Tibial artery (tissue), 4 donors: ENCODE measurements around the gene NFXL1.
A peak's percentile ranks its signal among the peaks of the same experiment; 100 is the strongest.
"Not testable (repeated sequence)": the region's sequence is repeated elsewhere in the genome, so short reads cannot be mapped to it uniquely, and the experiment has no call there.

Source experiments
- DNase-seq, 2 donors: peaks; one replicate each; pipeline ENCODE4 v3.0.0-alpha.2; 2019
- H3K27ac ChIP-seq, 2 donors: fragments of 200-600 bp; sonication (generic) in 1 of 2; 1 replicate in 1 of 2; 2 replicates in 1 of 2; pipeline ENCODE4 v1.5.1; 2018 to 2019; ENCODE audit warnings: mild to moderate bottlenecking in 1 of 2
- H3K27me3 ChIP-seq, 2 donors: fragments of 200-600 bp; sonication (generic) in 1 of 2; one replicate each; pipeline versions ENCODE4 v1.5.1 to v1.6.0; 2016 to 2019
- H3K36me3 ChIP-seq, 3 donors: fragments of 200-600 bp; sonication (generic) in 2 of 3; one replicate each; pipeline ENCODE4 v1.5.1; 2016 to 2019; ENCODE audit warnings: mild to moderate bottlenecking in 2 of 3
- H3K4me1 ChIP-seq, 4 donors: fragments of 200-600 bp; sonication (generic) in 2 of 4; 1 replicate in 3 of 4; 2 replicates in 1 of 4; pipeline ENCODE4 v1.5.1; 2016 to 2019
- H3K4me3 ChIP-seq, 2 donors: fragments of 200-600 bp; sonication (generic) in 1 of 2; 1 replicate in 1 of 2; 2 replicates in 1 of 2; pipeline ENCODE4 v1.5.1; 2018 to 2019; ENCODE audit warnings: mild to moderate bottlenecking in 2 of 2
- H3K9me3 ChIP-seq, 3 donors: fragments of 200-600 bp; sonication (generic) in 1 of 3; one replicate each; pipeline ENCODE4 v1.5.1; 2016 to 2019
- CTCF ChIP-seq, 2 experiments: fragments of 200-600 bp in 1 of 2; fragments of 450-650 bp in 1 of 2; IDR thresholded peaks; one replicate each; pipeline ENCODE4 v1.5.1; 2017 to 2019; ENCODE audit warnings: antibody characterized with exemption in 2 of 2, mild to moderate bottlenecking in 1 of 2, moderate library complexity in 1 of 2
- intact Hi-C: fragments of 100-400 bp; cut with DNase I; formaldehyde crosslinking; loops from one replicate; pipeline ENCODE4 v1.15.0; 2023; ENCODE audit warnings: low total_unique reads

The NFXL1 gene

GRCh38 chr4:47926667-47927258, 12.4 kb upstream of the NFXL1 start:
- Histone ChIP-seq H3K4me3 (no peak overlapping the region), H3K4me1 (peaks cover 0 to 7% (median 7%) of the 10 kb centered on the region in 4 donors), H3K27ac (no peak overlapping the region), H3K36me3 (no peaks in the 10 kb centered on the region), H3K9me3 (no peaks in the 10 kb centered on the region), H3K27me3 (peaks cover 0 to 10% of the 10 kb centered on the region in 2 donors)
- TF ChIP-seq CTCF (IDR thresholded peaks at IDR 0.05): peak in 1 of 2 experiments; percentile 62
- intact Hi-C loops: loop anchor here (10.0 kb wide), 1 partner anchor 158 kb away; no protein-coding TSS in a partner anchor
- DNase-seq: peak in 1 of 2 donors; percentile 30

GRCh38 chr4:47923261-47923608, 8.9 kb upstream of the NFXL1 start:
- H3K27ac ChIP-seq, H3K36me3 ChIP-seq, H3K9me3 ChIP-seq, H3K4me3 ChIP-seq, H3K4me1 ChIP-seq, DNase-seq, H3K27me3 ChIP-seq: not testable (repeated sequence)
- intact Hi-C loops: loop anchor here (10.0 kb wide), 1 partner anchor 162 kb away; no protein-coding TSS in a partner anchor

GRCh38 chr4:47922436-47923260, 8.3 kb upstream of the NFXL1 start:
- not testable (repeated sequence) for H3K27ac ChIP-seq, H3K27me3 ChIP-seq, DNase-seq, H3K4me1 ChIP-seq, H3K36me3 ChIP-seq, H3K4me3 ChIP-seq, H3K9me3 ChIP-seq
- intact Hi-C loops: loop anchor here (10.0 kb wide), 1 partner anchor 162 kb away; no protein-coding TSS in a partner anchor

GRCh38 chr4:47917163-47917562, 2.8 kb upstream of the NFXL1 start:
- intact Hi-C loops, H3K9me3 ChIP-seq, H3K27me3 ChIP-seq, H3K27ac ChIP-seq, DNase-seq, H3K4me3 ChIP-seq, H3K36me3 ChIP-seq: not testable (repeated sequence)
- peaks cover 0 to 16% (median 7%) of the 10 kb centered on the region in 4 donors for H3K4me1 ChIP-seq

- Histone ChIP-seq H3K36me3 (peaks cover 0 to 2% (median 1%) of the 10 kb centered on the region in 3 donors), H3K27ac (peak overlapping the region in 1 of 2 donors; percentile 78), H3K4me3 (no peak overlapping the region), H3K27me3 (no peaks in the 10 kb centered on the region), H3K4me1 (peaks cover 0 to 16% (median 10%) of the 10 kb centered on the region in 4 donors), H3K9me3 (no peaks in the 10 kb centered on the region)
- no peak for DNase-seq
- intact Hi-C loops: no loop called here
- no peak for TF ChIP-seq CTCF (IDR thresholded peaks at IDR 0.05)
Observed at GRCh38 chr4:47915378-47915777, 995 bp upstream of the NFXL1 start.

- Histone ChIP-seq H3K27ac (peak overlapping the region; percentile 74 to 78), H3K4me3 (peak overlapping the region; percentile 75 to 82), H3K36me3 (peaks cover 3 to 7% (median 6%) of the 10 kb centered on the region in 3 donors), H3K9me3 (no peaks in the 10 kb centered on the region), H3K4me1 (peaks cover 0 to 16% (median 10%) of the 10 kb centered on the region in 4 donors), H3K27me3 (no peaks in the 10 kb centered on the region)
- DNase-seq: no peak
- TF ChIP-seq CTCF (IDR thresholded peaks at IDR 0.05): no peak
- intact Hi-C loops: no loop called here
Observed at GRCh38 chr4:47914926-47915237, 499 bp upstream of the NFXL1 start.

GRCh38 chr4:47913861-47914219, 543 bp downstream of the NFXL1 start:
- no peaks in the 10 kb centered on the region for H3K9me3 ChIP-seq
- peak overlapping the region; percentile 75 to 82 for H3K4me3 ChIP-seq
- peaks cover 0 to 16% (median 10%) of the 10 kb centered on the region in 4 donors for H3K4me1 ChIP-seq
- intact Hi-C loops: no loop called here
- H3K27me3 ChIP-seq: no peaks in the 10 kb centered on the region
- peak in 1 of 2 donors; percentile 71 for DNase-seq
- H3K36me3 ChIP-seq: peaks cover 8 to 11% (median 11%) of the 10 kb centered on the region in 3 donors
- H3K27ac ChIP-seq: peak overlapping the region; percentile 74 to 78
- TF ChIP-seq CTCF (IDR thresholded peaks at IDR 0.05): no peak
